ENCODE measurements around the gene ALK. TPM values are rescaled to one million over a fixed set of nuclear protein-coding genes. Genes with fewer than 3 reads are reported as not detected.

Gene ALK
- total RNA-seq, 1 experiment from 2014 or later = 59.6 TPM

- peak in 1 of 2 experiments; percentile 20 for DNase-seq
- Histone ChIP-seq H3K27ac (no peak overlapping the region), H3K4me1 (peaks cover 20% of the 10 kb centered on the region), H3K36me3 (peaks cover 2% of the 10 kb centered on the region; the same call in 1 of the 2 replicates), H3K4me3 (no peak overlapping the region), H3K27me3 (no peaks in the 10 kb centered on the region), H3K9me3 (replicated peaks) (no peaks in the 10 kb centered on the region)
Observed at GRCh38 chr2:29922605-29923004, 1.2 kb upstream of the ALK start.

GRCh38 chr2:29920631-29921559 is 491 bp downstream of the ALK start:
- peak; percentile 69 to 78 for DNase-seq

GRCh38 chr2:29920130-29920577 is 1.2 kb downstream of the ALK start:
- H3K27me3 ChIP-seq = no peaks in the 10 kb centered on the region
- peaks cover 33% of the 10 kb centered on the region for H3K4me1 ChIP-seq
- peak overlapping the region; percentile 81 for H3K4me3 ChIP-seq
- DNase-seq = peak; percentile 90 to 92
- no peak overlapping the region; the same call in 1 of the 2 replicates for H3K27ac ChIP-seq
- H3K9me3 ChIP-seq (replicated peaks) = no peaks in the 10 kb centered on the region
- H3K36me3 ChIP-seq = peaks cover 15% of the 10 kb centered on the region

More at GRCh38 chr2:29920631-29921559, 491 bp downstream of the ALK start:
- Histone ChIP-seq H3K9me3 (replicated peaks) (no peaks in the 10 kb centered on the region), H3K36me3 (peaks cover 9% of the 10 kb centered on the region), H3K27ac (peak overlapping the region; percentile 63), H3K27me3 (no peaks in the 10 kb centered on the region), H3K4me3 (peak overlapping the region; percentile 81), H3K4me1 (peaks cover 33% of the 10 kb centered on the region)

- Histone ChIP-seq H3K27ac (0 out of 2 replicates have a peak overlapping the region, but pooled peaks have one; percentile 2), H3K9me3 (replicated peaks) (no peaks in the 10 kb centered on the region), H3K4me3 (peak overlapping the region; percentile 81), H3K27me3 (no peaks in the 10 kb centered on the region), H3K36me3 (peaks cover 15% of the 10 kb centered on the region), H3K4me1 (peaks cover 33% of the 10 kb centered on the region)
- DNase-seq = peak in 1 of 2 experiments; percentile 33
Observed at GRCh38 chr2:29918941-29919340, 2.4 kb downstream of the ALK start.

- Histone ChIP-seq H3K27me3 (no peaks in the 10 kb centered on the region), H3K36me3 (peaks cover 19% of the 10 kb centered on the region), H3K9me3 (replicated peaks) (no peaks in the 10 kb centered on the region), H3K4me3 (peak overlapping the region; percentile 81), H3K27ac (0 out of 2 replicates have a peak overlapping the region, but pooled peaks have one; percentile 3), H3K4me1 (peaks cover 33% of the 10 kb centered on the region)
- peak; percentile 21 to 51 for DNase-seq
Observed at GRCh38 chr2:29917781-29918180, 3.6 kb downstream of the ALK start.

GRCh38 chr2:29916571-29916970 is 4.8 kb downstream of the ALK start:
- H3K4me1 ChIP-seq = peaks cover 26% of the 10 kb centered on the region
- H3K27me3 ChIP-seq = no peaks in the 10 kb centered on the region
- H3K36me3 ChIP-seq = peaks cover 29% of the 10 kb centered on the region
- no peaks in the 10 kb centered on the region for H3K9me3 ChIP-seq (replicated peaks)
- H3K27ac ChIP-seq = no peak overlapping the region
- peak in 1 of 2 experiments; percentile 29 for DNase-seq
- no peak overlapping the region for H3K4me3 ChIP-seq

GRCh38 chr2:29910960-29911359 is 10.4 kb downstream of the ALK start:
- Histone ChIP-seq H3K9me3 (replicated peaks) (peaks cover 8% of the 10 kb centered on the region; the same call in 1 of the 2 replicates), H3K27me3 (no peaks in the 10 kb centered on the region), H3K27ac (no peak overlapping the region), H3K4me1 (no peaks in the 10 kb centered on the region), H3K36me3 (peaks cover 36% of the 10 kb centered on the region), H3K4me3 (no peak overlapping the region)
- no peak for DNase-seq

GRCh38 chr2:29910465-29910864 is 10.9 kb downstream of the ALK start:
- DNase-seq = no peak
- peaks cover 31% of the 10 kb centered on the region for H3K36me3 ChIP-seq
- H3K9me3 ChIP-seq (replicated peaks) = peaks cover 8% of the 10 kb centered on the region; the same call in 1 of the 2 replicates
- no peak overlapping the region for H3K27ac ChIP-seq
- no peaks in the 10 kb centered on the region for H3K4me1 ChIP-seq
- no peak overlapping the region for H3K4me3 ChIP-seq
- no peaks in the 10 kb centered on the region for H3K27me3 ChIP-seq

GRCh38 chr2:29902356-29902755 is 19.0 kb downstream of the ALK start:
- no peak overlapping the region for H3K27ac ChIP-seq
- no peak overlapping the region for H3K4me3 ChIP-seq
- H3K4me1 ChIP-seq = no peaks in the 10 kb centered on the region
- no peaks in the 10 kb centered on the region for H3K27me3 ChIP-seq
- DNase-seq = peak in 1 of 2 experiments; percentile 22
- peaks cover 10% of the 10 kb centered on the region; the same call in 1 of the 2 replicates for H3K36me3 ChIP-seq
- no peaks in the 10 kb centered on the region for H3K9me3 ChIP-seq (replicated peaks)

- Histone ChIP-seq H3K9me3 (replicated peaks) (no peaks in the 10 kb centered on the region), H3K36me3 (peaks cover 14% of the 10 kb centered on the region), H3K4me3 (no peak overlapping the region), H3K27me3 (no peaks in the 10 kb centered on the region), H3K4me1 (no peaks in the 10 kb centered on the region), H3K27ac (no peak overlapping the region)
- no peak for DNase-seq
Observed at GRCh38 chr2:29900971-29901633, 20.3 kb downstream of the ALK start.

GRCh38 chr2:29898999-29899398 is 22.4 kb downstream of the ALK start:
- H3K9me3 ChIP-seq (replicated peaks) = no peaks in the 10 kb centered on the region
- no peak overlapping the region for H3K4me3 ChIP-seq
- H3K4me1 ChIP-seq = no peaks in the 10 kb centered on the region
- no peak for DNase-seq
- no peaks in the 10 kb centered on the region for H3K27me3 ChIP-seq
- no peak overlapping the region for H3K27ac ChIP-seq
- peaks cover 18% of the 10 kb centered on the region for H3K36me3 ChIP-seq

- Histone ChIP-seq H3K27me3 (no peaks in the 10 kb centered on the region), H3K9me3 (replicated peaks) (no peaks in the 10 kb centered on the region), H3K4me1 (no peaks in the 10 kb centered on the region), H3K36me3 (peaks cover 22% of the 10 kb centered on the region), H3K27ac (no peak overlapping the region), H3K4me3 (no peak overlapping the region)
- DNase-seq = no peak
Observed at GRCh38 chr2:29894822-29895614, 26.4 kb downstream of the ALK start.

- Histone ChIP-seq H3K9me3 (replicated peaks) (no peaks in the 10 kb centered on the region), H3K27me3 (no peaks in the 10 kb centered on the region), H3K4me1 (no peaks in the 10 kb centered on the region), H3K27ac (no peak overlapping the region), H3K4me3 (no peak overlapping the region), H3K36me3 (peaks cover 18% of the 10 kb centered on the region)
- DNase-seq = no peak
Observed at GRCh38 chr2:29892585-29893259, 28.7 kb downstream of the ALK start.

All from SJCRH30 (cell line).